Hematopoietic multipotent progenitor cell treated with erythropoietin and hydrocortisone succinate and interleukin-3 and kit ligand, for 17 days (in vitro differentiated cells): Measurements from ENCODE around the gene PSMB4.

Source experiments
- DNase-seq: peaks from one replicate; pipeline ENCODE4 v3.0.0-alpha.2; 2015; ENCODE audit warnings: low spot score

Gene PSMB4

GRCh38 chr1:151443846-151444782 lies 44.7 kb downstream of the PSMB4 start:
- DNase-seq = peak; percentile 84

DNA sequence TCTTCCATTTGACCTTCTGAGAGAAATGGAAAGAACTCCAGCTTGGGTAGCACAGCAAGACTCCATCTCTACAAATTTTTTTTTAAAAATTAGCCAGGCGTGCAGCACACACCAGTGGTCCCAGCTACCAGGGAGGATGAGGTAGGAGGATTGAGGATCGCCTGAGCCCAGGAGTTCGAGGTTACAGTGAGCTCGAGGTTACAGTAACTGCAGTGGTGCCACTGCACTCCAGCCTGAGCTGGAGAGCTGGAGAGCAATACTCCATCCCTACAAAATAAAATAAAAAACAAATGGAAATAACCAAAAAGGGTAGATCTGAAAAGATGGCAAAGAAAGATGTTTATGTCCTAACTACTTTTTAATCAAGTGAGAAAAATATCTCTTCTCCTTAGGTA lies 45.4 kb downstream of the PSMB4 start:
- no peak for DNase-seq

- DNase-seq = no peak
These were observed 48.3 kb downstream of the PSMB4 start for GRCh38 chr1:151447696-151448095.
